OCI-LY7 (cell line): ENCODE measurements around the gene DOCK9. TPM values are rescaled to one million over a fixed set of nuclear protein-coding genes. Genes with fewer than 3 reads are reported as not detected.

Experiments used
- BruUV-seq: library from RNA; stranded (reverse); fragments of 400-500 nt; replicated peaks from 2 replicates; lab custom pipeline; 2021; lab: Mats Ljungman, UMichigan
- CTCF ChIA-PET: fragments of 300-600 bp; sonication (Branson Sonifier 250); formaldehyde crosslinking; loops from one replicate; lab custom pipeline; 2022; ENCODE audit warnings: antibody characterized with exemption; ENCODE audit not compliant: unreplicated experiment; lab: Charles Lee
- POLR2A ChIA-PET: fragments of 300-600 bp; sonication (Branson Sonifier 250); formaldehyde crosslinking; loops from one replicate; lab custom pipeline; 2022; ENCODE audit warnings: antibody characterized with exemption; lab: Charles Lee
- DNase-seq: peaks from one replicate; pipeline ENCODE4 v3.0.0-alpha.2; 2015; ENCODE audit warnings: low spot score
- H2AFZ ChIP-seq: fragments of 200-600 bp; sonication (generic), shearing (Covaris generic); 2 replicates; pipeline ENCODE4 v1.6.1; 2014; ENCODE audit warnings: mild to moderate bottlenecking, antibody characterized with exemption, low read length, moderate library complexity
- H3K27ac ChIP-seq: fragments of 200-600 bp; sonication (generic); 2 replicates; pipeline ENCODE4 v1.5.1; 2014; ENCODE audit warnings: mixed run types, low read depth, mild to moderate bottlenecking, moderate library complexity, low read length, inconsistent platforms; ENCODE audit not compliant: poor library complexity, severe bottlenecking
- H3K36me3 ChIP-seq: fragments of 200-600 bp; sonication (generic); 2 replicates; pipeline ENCODE4 v1.6.1; 2014; ENCODE audit warnings: mild to moderate bottlenecking, antibody characterized with exemption, low read length, moderate library complexity, mixed read lengths; ENCODE audit not compliant: insufficient read depth
- H3K4me1 ChIP-seq: fragments of 200-600 bp; sonication (generic); 2 replicates; pipeline ENCODE4 v1.5.1; 2014; ENCODE audit warnings: mild to moderate bottlenecking, low read length; ENCODE audit not compliant: insufficient read depth, poor library complexity, severe bottlenecking
- H3K4me2 ChIP-seq: fragments of 200-600 bp; sonication (generic); 2 replicates; pipeline ENCODE4 v1.6.1; 2014; ENCODE audit warnings: mild to moderate bottlenecking, low read length
- H3K4me3 ChIP-seq: fragments of 200-600 bp; sonication (generic); 2 replicates; pipeline ENCODE4 v1.5.1; 2014; ENCODE audit warnings: mild to moderate bottlenecking, low read depth, low read length; ENCODE audit not compliant: poor library complexity, severe bottlenecking
- H3K79me2 ChIP-seq: fragments of 200-600 bp; sonication (generic); 2 replicates; pipeline ENCODE4 v1.6.1; 2016; ENCODE audit warnings: low read depth, mild to moderate bottlenecking, low read length, moderate library complexity, mixed read lengths; ENCODE audit not compliant: insufficient read depth
- H3K9me2 ChIP-seq: fragments of 200-600 bp; sonication (generic); 2 replicates; pipeline ENCODE4 v1.6.1; 2016; ENCODE audit warnings: mild to moderate bottlenecking, low read length, mixed read lengths; ENCODE audit not compliant: insufficient read depth
- H3K9me3 ChIP-seq: fragments of 200-600 bp; sonication (generic); 2 replicates; pipeline ENCODE4 v1.6.1; 2014; ENCODE audit warnings: mild to moderate bottlenecking, mixed run types, low read length, mixed read lengths
- H4K20me1 ChIP-seq: fragments of 200-600 bp; sonication (generic); 2 replicates; pipeline ENCODE4 v1.6.1; 2014; ENCODE audit warnings: mild to moderate bottlenecking, antibody characterized with exemption, low read length, moderate library complexity, mixed read lengths; ENCODE audit not compliant: insufficient read depth
- EZH2phosphoT487 ChIP-seq: fragments of 200-600 bp; sonication (generic); IDR thresholded peaks from 2 replicates; pipeline ENCODE4 v1.6.1; 2018; ENCODE audit warnings: low read depth, borderline replicate concordance, mild to moderate bottlenecking, mixed run types, antibody characterized with exemption, low read length, moderate library complexity, mixed read lengths
- intact Hi-C: fragments of 100-400 bp; cut with micrococcal nuclease; formaldehyde crosslinking; loops from one replicate; pipeline ENCODE4 v1.10.0; 2022; ENCODE audit not compliant: unreplicated experiment
- total RNA-seq, 2 experiments: library from RNA; depleted of rRNA in 1 of 2; stranded (reverse); fragments of >200 nt in 1 of 2; shearing (Covaris generic) in 1 of 2; gene quantifications; 2 replicates each; pipeline ENCODE4 v1.2.3, GENCODE V29; 2014 to 2022
- TF ChIP-seq, protein P1 (sequence below): fragments of 200-600 bp; sonication (generic); conservative IDR thresholded peaks from 2 replicates; pipeline ENCODE4 v1.5.1; 2014; ENCODE audit warnings: mild to moderate bottlenecking, antibody characterized with exemption, low read length, moderate library complexity, mixed read lengths

The DOCK9 gene
- total RNA-seq, 2 experiments from 2014 or later: 24.0 to 28.0 TPM

DNA sequence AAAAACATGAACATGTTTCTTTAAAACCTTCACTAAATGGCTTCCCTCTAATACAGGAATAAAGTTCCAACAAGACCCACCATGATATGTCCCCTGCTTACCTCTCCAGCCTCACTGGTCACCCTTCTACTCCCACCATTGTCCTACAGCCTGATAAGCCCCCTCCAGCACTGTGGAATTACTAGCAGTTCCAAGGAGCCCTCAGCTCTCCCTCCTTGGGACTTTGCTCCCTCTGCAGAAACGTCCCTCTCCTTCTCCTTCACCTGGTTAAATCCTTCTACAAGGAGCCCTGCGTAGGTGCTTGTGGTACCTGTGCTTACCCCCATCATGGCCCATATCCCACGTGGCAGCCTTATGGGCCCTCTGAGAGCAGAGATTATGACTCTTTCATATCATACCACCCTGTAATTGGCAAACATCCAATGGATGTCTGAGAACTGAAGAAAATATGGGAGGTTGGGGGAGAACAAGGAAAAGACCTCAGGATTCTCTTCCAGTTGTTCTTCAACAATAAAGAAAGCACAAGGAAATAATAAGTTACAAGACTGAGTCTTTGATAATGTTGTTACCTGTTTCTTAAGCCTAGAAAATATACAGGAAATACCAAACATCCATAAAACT lies 26.1 kb upstream of the DOCK9 start:
- H3K4me2 ChIP-seq: no peak overlapping the region
- no peaks in the 10 kb centered on the region for H3K79me2 ChIP-seq
- no peaks in the 10 kb centered on the region for H3K9me3 ChIP-seq
- intact Hi-C loops: no loop called here
- no peaks in the 10 kb centered on the region for H3K36me3 ChIP-seq
- no peak for TF ChIP-seq EZH2phosphoT487
- TF ChIP-seq, protein P1, sequence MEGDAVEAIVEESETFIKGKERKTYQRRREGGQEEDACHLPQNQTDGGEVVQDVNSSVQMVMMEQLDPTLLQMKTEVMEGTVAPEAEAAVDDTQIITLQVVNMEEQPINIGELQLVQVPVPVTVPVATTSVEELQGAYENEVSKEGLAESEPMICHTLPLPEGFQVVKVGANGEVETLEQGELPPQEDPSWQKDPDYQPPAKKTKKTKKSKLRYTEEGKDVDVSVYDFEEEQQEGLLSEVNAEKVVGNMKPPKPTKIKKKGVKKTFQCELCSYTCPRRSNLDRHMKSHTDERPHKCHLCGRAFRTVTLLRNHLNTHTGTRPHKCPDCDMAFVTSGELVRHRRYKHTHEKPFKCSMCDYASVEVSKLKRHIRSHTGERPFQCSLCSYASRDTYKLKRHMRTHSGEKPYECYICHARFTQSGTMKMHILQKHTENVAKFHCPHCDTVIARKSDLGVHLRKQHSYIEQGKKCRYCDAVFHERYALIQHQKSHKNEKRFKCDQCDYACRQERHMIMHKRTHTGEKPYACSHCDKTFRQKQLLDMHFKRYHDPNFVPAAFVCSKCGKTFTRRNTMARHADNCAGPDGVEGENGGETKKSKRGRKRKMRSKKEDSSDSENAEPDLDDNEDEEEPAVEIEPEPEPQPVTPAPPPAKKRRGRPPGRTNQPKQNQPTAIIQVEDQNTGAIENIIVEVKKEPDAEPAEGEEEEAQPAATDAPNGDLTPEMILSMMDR: no peak
- no peak for DNase-seq
- H2AFZ ChIP-seq: no peak overlapping the region
- CTCF ChIA-PET: no interaction called here
- H3K27ac ChIP-seq: no peak overlapping the region
- POLR2A ChIA-PET: no interaction called here
- no TSS peak for BruUV-seq
- H3K4me1 ChIP-seq: peaks cover 24% of the 10 kb centered on the region
- no peaks in the 10 kb centered on the region for H3K9me2 ChIP-seq
- no peak overlapping the region for H3K4me3 ChIP-seq
- no peaks in the 10 kb centered on the region for H4K20me1 ChIP-seq

DNA sequence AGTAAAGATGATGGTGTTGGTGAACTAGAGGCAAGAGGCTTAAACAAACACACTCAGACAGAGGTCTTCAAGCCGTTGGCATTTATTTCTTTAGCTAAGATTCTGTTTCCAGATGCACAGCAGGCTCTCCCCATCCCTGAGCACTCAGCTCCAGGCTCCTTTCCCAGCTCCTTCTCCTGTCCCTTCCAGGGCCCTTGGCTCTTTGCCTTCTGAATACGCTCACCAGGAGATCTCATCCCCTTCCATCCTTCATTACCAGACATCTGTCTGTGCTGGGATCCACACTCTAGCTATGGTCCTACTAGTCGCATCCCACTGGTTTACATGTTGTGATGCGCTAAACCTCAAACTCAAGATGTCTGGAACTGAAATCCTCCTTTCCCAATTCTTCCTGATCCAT lies 25.3 kb upstream of the DOCK9 start:
- Histone ChIP-seq H2AFZ (no peak overlapping the region), H3K9me2 (no peaks in the 10 kb centered on the region), H3K27ac (no peak overlapping the region), H3K36me3 (no peaks in the 10 kb centered on the region), H3K4me3 (no peak overlapping the region), H3K4me1 (peaks cover 24% of the 10 kb centered on the region), H3K79me2 (no peaks in the 10 kb centered on the region), H3K9me3 (no peaks in the 10 kb centered on the region), H3K4me2 (no peak overlapping the region), H4K20me1 (no peaks in the 10 kb centered on the region)
- BruUV-seq: no TSS peak
- DNase-seq: no peak
- TF ChIP-seq EZH2phosphoT487: no peak
- TF ChIP-seq, protein P1: no peak
- ChIA-PET POLR2A (no interaction called here), CTCF (no interaction called here)
- intact Hi-C loops: no loop called here

DNA sequence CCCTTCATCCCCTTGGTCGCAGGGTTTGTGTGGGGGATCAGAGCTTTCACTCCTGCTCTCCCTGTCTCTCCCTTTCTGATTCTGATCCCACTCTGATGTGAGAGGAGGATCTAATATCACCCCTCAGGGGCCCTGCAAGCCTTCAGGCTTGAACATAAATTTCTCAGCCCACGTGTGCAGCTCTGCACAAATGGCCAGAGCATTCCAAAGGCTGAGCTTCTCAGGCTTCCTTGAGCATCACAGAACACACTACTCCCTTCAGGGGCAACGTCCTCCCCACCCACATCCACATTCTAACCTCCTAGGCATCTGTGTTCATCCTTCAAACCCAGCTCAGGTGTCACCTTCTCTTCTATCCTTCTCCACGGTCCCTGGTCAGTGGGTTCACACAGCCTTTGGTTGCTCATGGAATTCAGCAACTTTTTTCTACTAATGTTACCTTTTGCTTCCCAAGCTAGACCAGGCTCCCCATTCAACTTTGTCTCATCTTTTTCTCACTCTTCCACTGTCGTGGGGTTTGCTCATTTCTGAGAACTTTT lies 24.4 kb upstream of the DOCK9 start:
- no peaks in the 10 kb centered on the region for H3K36me3 ChIP-seq
- H3K4me1 ChIP-seq: peaks cover 24% of the 10 kb centered on the region
- no peak overlapping the region for H3K27ac ChIP-seq
- H3K9me3 ChIP-seq: no peaks in the 10 kb centered on the region
- no peak overlapping the region for H3K4me2 ChIP-seq
- no peak for DNase-seq
- ChIA-PET POLR2A (interaction anchor here (1.2 kb wide), 1 partner anchor 14 kb away, joined by 3 read pairs; no protein-coding TSS in a partner anchor), CTCF (no interaction called here)
- no peak overlapping the region for H3K4me3 ChIP-seq
- H3K9me2 ChIP-seq: no peaks in the 10 kb centered on the region
- no peak overlapping the region for H2AFZ ChIP-seq
- H4K20me1 ChIP-seq: no peaks in the 10 kb centered on the region
- TF ChIP-seq EZH2phosphoT487: no peak
- TF ChIP-seq, protein P1: no peak
- no TSS peak for BruUV-seq
- no peaks in the 10 kb centered on the region for H3K79me2 ChIP-seq
- intact Hi-C loops: no loop called here
